GM12872 (cell line): ENCODE results near the gene TSSK1B.

Source experiments
- TF ChIP-seq, protein P1 (sequence below): IDR thresholded peaks from 3 replicates; pipeline ENCODE4 v1.5.1; 2011; ENCODE audit warnings: low read depth, mild to moderate bottlenecking, low read length, moderate library complexity; ENCODE audit not compliant: insufficient read depth

The TSSK1B gene

DNA sequence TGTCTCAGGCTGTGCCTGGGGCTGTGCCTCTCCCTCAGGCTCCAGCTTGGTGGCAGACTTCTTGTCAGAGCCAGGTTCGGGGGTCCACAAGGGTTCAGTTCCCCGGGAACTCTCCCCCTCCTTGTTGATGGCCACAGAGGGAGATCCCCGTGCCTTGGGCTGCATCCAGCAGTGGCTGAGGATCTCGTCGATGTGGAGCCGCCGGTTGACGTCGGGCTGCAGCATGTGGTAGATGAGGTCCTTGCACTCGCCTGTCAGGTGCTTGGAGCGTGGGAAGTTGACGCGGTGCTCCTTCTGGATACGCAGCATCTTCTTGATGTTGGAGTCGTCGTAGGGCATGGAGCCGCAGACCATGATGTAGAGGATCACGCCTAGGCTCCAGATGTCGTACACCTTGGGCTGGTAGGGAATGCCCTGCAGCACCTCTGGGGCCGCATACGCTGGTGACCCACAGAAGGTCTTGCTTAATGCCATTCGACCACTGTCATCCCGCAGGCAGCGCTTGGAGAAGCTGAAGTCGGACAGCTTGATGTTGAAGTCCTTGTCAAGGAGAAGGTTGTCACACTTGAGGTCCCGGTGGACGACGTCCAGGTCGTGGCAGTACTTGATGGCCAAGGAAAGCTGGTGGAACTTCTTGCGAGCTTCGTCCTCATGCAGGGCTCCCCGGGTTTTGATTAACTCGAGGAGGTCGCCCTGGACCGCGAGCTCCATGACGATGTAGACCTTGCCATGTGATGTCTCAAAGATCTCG, 752 bp downstream of the TSSK1B start:
- TF ChIP-seq, protein P1, sequence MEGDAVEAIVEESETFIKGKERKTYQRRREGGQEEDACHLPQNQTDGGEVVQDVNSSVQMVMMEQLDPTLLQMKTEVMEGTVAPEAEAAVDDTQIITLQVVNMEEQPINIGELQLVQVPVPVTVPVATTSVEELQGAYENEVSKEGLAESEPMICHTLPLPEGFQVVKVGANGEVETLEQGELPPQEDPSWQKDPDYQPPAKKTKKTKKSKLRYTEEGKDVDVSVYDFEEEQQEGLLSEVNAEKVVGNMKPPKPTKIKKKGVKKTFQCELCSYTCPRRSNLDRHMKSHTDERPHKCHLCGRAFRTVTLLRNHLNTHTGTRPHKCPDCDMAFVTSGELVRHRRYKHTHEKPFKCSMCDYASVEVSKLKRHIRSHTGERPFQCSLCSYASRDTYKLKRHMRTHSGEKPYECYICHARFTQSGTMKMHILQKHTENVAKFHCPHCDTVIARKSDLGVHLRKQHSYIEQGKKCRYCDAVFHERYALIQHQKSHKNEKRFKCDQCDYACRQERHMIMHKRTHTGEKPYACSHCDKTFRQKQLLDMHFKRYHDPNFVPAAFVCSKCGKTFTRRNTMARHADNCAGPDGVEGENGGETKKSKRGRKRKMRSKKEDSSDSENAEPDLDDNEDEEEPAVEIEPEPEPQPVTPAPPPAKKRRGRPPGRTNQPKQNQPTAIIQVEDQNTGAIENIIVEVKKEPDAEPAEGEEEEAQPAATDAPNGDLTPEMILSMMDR, result no peak

DNA sequence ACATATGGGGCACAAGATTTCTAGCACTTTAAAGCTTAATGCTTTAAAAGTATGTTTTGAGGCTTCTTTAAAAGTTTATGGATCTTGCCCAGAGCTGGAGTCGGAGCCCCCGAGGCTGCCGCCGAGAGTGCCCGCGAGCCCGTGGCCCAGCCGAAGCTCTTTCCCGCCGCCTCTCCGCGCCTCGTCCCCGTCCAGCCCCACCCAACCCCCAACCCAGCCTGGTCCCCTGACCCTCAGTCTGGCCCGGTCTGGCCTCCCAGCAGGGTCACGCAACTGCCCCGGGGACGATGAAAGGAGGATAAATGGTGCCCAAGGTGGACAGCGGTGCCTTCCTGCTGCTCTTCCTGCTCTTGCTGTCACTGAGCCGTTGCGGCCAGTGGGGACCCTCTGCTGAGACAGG, 1.7 kb downstream of the TSSK1B start:
- TF ChIP-seq, protein P1, result no peak

DNA sequence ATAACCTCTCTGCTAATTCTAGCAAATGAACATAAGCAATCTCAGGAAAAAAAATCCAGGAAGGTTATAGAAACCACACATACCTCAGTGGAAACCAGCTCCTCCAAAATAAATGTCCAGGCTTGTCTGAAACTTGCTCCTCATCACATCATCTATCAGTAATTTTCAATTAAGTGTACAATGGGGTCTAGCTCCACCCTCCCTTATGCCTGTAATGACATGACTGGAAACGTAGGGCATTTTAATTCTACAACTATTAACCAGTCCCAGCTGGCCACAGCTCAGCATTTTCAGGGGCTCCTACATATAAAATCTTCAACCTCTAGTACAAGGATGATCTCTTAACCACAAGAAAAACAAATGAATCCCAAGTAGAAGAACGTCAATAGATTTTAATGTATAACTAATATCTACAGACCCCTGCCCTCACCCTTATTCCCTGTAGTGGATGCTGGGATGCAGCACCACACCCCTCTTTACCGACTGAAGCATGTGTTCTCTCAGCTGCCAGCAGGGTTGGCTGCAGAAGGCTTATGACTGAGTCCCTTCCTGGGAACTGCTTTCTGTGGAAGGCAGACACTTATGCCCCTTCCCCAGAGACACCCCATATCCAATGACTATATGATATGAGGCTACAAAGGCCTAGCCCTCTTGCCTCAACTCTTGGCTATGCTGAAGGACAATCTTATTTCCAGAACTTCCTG, 6.8 kb downstream of the TSSK1B start:
- TF ChIP-seq, protein P1, result no peak

DNA sequence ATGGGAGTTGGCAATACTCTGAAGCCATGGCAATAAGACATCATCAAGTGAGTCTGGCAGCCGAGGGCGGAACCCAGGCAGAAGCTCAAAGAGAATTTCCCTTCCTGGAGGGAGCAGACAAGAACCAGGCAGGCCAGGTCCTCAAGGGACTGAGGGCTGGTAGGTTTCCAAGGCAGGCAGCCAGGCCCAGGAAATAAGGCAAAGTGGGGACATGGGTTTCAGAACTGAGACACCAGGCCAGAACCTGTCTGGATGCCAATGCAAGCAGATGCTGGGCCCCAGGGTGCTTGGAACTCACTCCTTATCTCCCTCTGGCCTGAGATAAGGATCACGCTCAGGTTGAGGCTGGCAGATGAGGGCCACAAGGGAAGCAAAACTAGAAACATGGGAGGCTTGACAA, 8.9 kb downstream of the TSSK1B start:
- TF ChIP-seq, protein P1, result no peak

DNA sequence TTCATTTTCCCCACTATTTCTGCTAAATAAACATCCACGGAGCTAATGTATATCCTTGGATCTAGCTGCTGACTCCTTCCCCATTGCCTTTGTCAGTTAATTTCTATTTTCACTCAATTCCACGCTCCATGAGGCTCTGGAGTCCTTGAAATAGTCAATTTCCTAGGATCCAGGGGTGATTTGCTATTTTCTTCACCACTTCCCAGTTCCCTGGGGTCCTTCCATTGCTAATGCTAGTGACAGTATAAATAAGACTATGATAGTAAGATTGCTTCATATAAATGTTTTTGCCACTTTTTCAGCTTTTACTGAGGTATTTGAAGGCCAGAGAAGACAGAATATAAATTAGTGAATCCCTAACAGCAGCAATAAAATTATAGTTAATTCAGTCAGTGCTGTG, 13.1 kb downstream of the TSSK1B start:
- TF ChIP-seq, protein P1, result no peak

DNA sequence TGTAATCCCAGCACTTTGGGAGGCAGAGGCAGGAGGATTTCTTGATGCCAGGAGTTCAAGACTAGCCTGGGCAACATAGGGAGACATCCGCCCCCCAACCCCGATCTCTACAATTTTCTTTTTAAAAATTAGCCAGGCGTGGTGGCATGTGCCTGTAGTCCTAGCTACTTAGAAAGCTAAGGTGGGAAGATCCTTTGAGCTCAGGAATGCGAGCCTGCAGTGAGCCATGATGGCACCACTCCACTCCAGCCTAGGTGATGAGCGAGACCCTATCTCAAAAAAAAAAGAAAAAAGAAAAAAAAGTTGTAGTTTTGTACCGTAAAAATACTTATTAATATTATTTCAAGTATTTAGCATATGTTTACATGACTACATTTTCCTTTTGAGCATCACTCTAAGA, 29.3 kb downstream of the TSSK1B start:
- TF ChIP-seq, protein P1, result no peak

DNA sequence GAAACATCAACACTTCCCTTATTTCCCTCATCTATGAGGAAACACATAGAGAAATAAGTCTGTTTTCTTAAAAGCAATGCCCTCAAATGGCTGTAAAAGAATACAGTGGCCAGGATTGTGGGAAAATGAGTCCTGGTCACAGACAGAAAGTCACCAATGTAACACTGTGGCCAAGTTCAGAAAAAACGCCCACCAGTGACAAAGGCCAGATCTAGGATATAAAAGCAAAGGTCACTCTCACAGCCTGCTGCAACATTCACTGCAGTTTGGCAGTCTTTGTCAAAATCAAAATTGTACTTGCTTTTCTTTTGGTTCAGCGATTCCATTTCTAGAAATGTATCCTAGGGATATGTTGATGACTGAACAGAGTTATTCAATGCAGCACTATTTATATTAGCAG, 30.5 kb downstream of the TSSK1B start:
- TF ChIP-seq, protein P1, result no peak
